Measurements from ENCODE around the gene ABCC4. TPM values are rescaled to one million over a fixed set of nuclear protein-coding genes. Genes with fewer than 3 reads are reported as not detected.

ABCC4 gene
- total RNA-seq (2014; rRNA removed; shearing (Covaris generic); ENCODE audit: low replicate concordance) = 28.3 and 32.3 TPM in 2 replicates

- H3K79me2 ChIP-seq (ENCODE audit: low read length) = peaks cover 48% of the 10 kb centered on the region
- H3K9me2 ChIP-seq (replicated peaks; ENCODE audit: insufficient read depth, low read length) = no peaks in the 10 kb centered on the region
- H2AFZ ChIP-seq (ENCODE audit: low read length) = peak within 1 kb of the TSS; percentile 99
- peaks cover 26% of the 10 kb centered on the region for H3K4me1 ChIP-seq (ENCODE audit: low read length)
- peak within 1 kb of the TSS; percentile 72 for H3K27ac ChIP-seq (ENCODE audit: low read length)
- no peaks in the 10 kb centered on the region for H3K27me3 ChIP-seq (ENCODE audit: low read length)
- H3K9ac ChIP-seq (ENCODE audit: low read length) = peak within 1 kb of the TSS; percentile 98
- H4K20me1 ChIP-seq (ENCODE audit: insufficient read depth, low read depth, low read length) = no peaks in the 10 kb centered on the region
- H3K9me3 ChIP-seq (ENCODE audit: low read length) = no peaks in the 10 kb centered on the region
- peak within 1 kb of the TSS; percentile 100 for H3K4me2 ChIP-seq (ENCODE audit: low read depth, low read length, poor library complexity, severe bottlenecking)
- no peaks in the 10 kb centered on the region; the same call in 1 of the 2 replicates for H3K36me3 ChIP-seq (ENCODE audit: insufficient read depth, low read length)
- H3K4me3 ChIP-seq (ENCODE audit: low read length) = peak within 1 kb of the TSS; percentile 99
- peak; percentile 89 for DNase-seq
These were observed at the start of gene ABCC4 for GRCh38 chr13:95301183-95301967. ABCC4 (minus strand) TSS chr13:95301451; CDS start chr13:95301314, 137 bp downstream.

GRCh38 chr13:95349267-95349666 is 48.0 kb upstream of the ABCC4 start:
- Histone ChIP-seq H3K9me3 (ENCODE audit: low read length) (no peaks in the 10 kb centered on the region), H3K27me3 (ENCODE audit: low read length) (no peaks in the 10 kb centered on the region), H3K9ac (ENCODE audit: low read length) (no peak overlapping the region), H4K20me1 (ENCODE audit: insufficient read depth, low read depth, low read length) (no peaks in the 10 kb centered on the region), H3K4me2 (ENCODE audit: low read depth, low read length, poor library complexity, severe bottlenecking) (no peak overlapping the region), H2AFZ (ENCODE audit: low read length) (no peak overlapping the region), H3K4me1 (ENCODE audit: low read length) (no peaks in the 10 kb centered on the region), H3K36me3 (ENCODE audit: insufficient read depth, low read length) (no peaks in the 10 kb centered on the region), H3K9me2 (replicated peaks; ENCODE audit: insufficient read depth, low read length) (no peaks in the 10 kb centered on the region), H3K4me3 (ENCODE audit: low read length) (no peak overlapping the region), H3K27ac (ENCODE audit: low read length) (no peak overlapping the region), H3K79me2 (ENCODE audit: low read length) (no peaks in the 10 kb centered on the region)
- DNase-seq = no peak

GRCh38 chr13:95343944-95344343 is 42.7 kb upstream of the ABCC4 start:
- no peaks in the 10 kb centered on the region for H3K36me3 ChIP-seq (ENCODE audit: insufficient read depth, low read length)
- no peaks in the 10 kb centered on the region for H3K9me2 ChIP-seq (replicated peaks; ENCODE audit: insufficient read depth, low read length)
- H3K27ac ChIP-seq (ENCODE audit: low read length) = no peak overlapping the region
- H3K9ac ChIP-seq (ENCODE audit: low read length) = no peak overlapping the region
- H3K27me3 ChIP-seq (ENCODE audit: low read length) = no peaks in the 10 kb centered on the region
- no peaks in the 10 kb centered on the region for H3K79me2 ChIP-seq (ENCODE audit: low read length)
- DNase-seq = no peak
- no peaks in the 10 kb centered on the region for H3K4me1 ChIP-seq (ENCODE audit: low read length)
- no peak overlapping the region for H2AFZ ChIP-seq (ENCODE audit: low read length)
- H3K4me2 ChIP-seq (ENCODE audit: low read depth, low read length, poor library complexity, severe bottlenecking) = no peak overlapping the region
- H3K9me3 ChIP-seq (ENCODE audit: low read length) = no peaks in the 10 kb centered on the region
- no peaks in the 10 kb centered on the region for H4K20me1 ChIP-seq (ENCODE audit: insufficient read depth, low read depth, low read length)
- H3K4me3 ChIP-seq (ENCODE audit: low read length) = no peak overlapping the region

- no peaks in the 10 kb centered on the region for H3K4me1 ChIP-seq (ENCODE audit: low read length)
- no peak overlapping the region for H2AFZ ChIP-seq (ENCODE audit: low read length)
- no peaks in the 10 kb centered on the region for H3K36me3 ChIP-seq (ENCODE audit: insufficient read depth, low read length)
- H3K27ac ChIP-seq (ENCODE audit: low read length) = no peak overlapping the region
- no peak overlapping the region for H3K4me3 ChIP-seq (ENCODE audit: low read length)
- no peak overlapping the region for H3K4me2 ChIP-seq (ENCODE audit: low read depth, low read length, poor library complexity, severe bottlenecking)
- no peaks in the 10 kb centered on the region for H3K9me3 ChIP-seq (ENCODE audit: low read length)
- no peaks in the 10 kb centered on the region for H4K20me1 ChIP-seq (ENCODE audit: insufficient read depth, low read depth, low read length)
- H3K27me3 ChIP-seq (ENCODE audit: low read length) = no peaks in the 10 kb centered on the region
- no peak overlapping the region for H3K9ac ChIP-seq (ENCODE audit: low read length)
- no peaks in the 10 kb centered on the region for H3K9me2 ChIP-seq (replicated peaks; ENCODE audit: insufficient read depth, low read length)
- no peak for DNase-seq
- H3K79me2 ChIP-seq (ENCODE audit: low read length) = no peaks in the 10 kb centered on the region
These were observed 40.2 kb upstream of the ABCC4 start for GRCh38 chr13:95341441-95341840.

GRCh38 chr13:95338905-95339304 is 37.7 kb upstream of the ABCC4 start:
- H3K27ac ChIP-seq (ENCODE audit: low read length) = no peak overlapping the region
- H3K4me2 ChIP-seq (ENCODE audit: low read depth, low read length, poor library complexity, severe bottlenecking) = no peak overlapping the region
- no peaks in the 10 kb centered on the region for H3K27me3 ChIP-seq (ENCODE audit: low read length)
- no peak for DNase-seq
- no peaks in the 10 kb centered on the region for H3K9me3 ChIP-seq (ENCODE audit: low read length)
- H3K79me2 ChIP-seq (ENCODE audit: low read length) = no peaks in the 10 kb centered on the region
- no peak overlapping the region for H2AFZ ChIP-seq (ENCODE audit: low read length)
- no peaks in the 10 kb centered on the region for H3K4me1 ChIP-seq (ENCODE audit: low read length)
- H4K20me1 ChIP-seq (ENCODE audit: insufficient read depth, low read depth, low read length) = no peaks in the 10 kb centered on the region
- H3K9me2 ChIP-seq (replicated peaks; ENCODE audit: insufficient read depth, low read length) = no peaks in the 10 kb centered on the region
- H3K9ac ChIP-seq (ENCODE audit: low read length) = no peak overlapping the region
- H3K4me3 ChIP-seq (ENCODE audit: low read length) = no peak overlapping the region
- no peaks in the 10 kb centered on the region for H3K36me3 ChIP-seq (ENCODE audit: insufficient read depth, low read length)

- Histone ChIP-seq H3K79me2 (ENCODE audit: low read length) (no peaks in the 10 kb centered on the region), H3K9me3 (ENCODE audit: low read length) (no peaks in the 10 kb centered on the region), H3K4me3 (ENCODE audit: low read length) (no peak overlapping the region), H3K27ac (ENCODE audit: low read length) (no peak overlapping the region), H3K9ac (ENCODE audit: low read length) (no peak overlapping the region), H2AFZ (ENCODE audit: low read length) (no peak overlapping the region), H3K36me3 (ENCODE audit: insufficient read depth, low read length) (no peaks in the 10 kb centered on the region), H3K27me3 (ENCODE audit: low read length) (no peaks in the 10 kb centered on the region), H3K4me2 (ENCODE audit: low read depth, low read length, poor library complexity, severe bottlenecking) (no peak overlapping the region), H3K9me2 (replicated peaks; ENCODE audit: insufficient read depth, low read length) (no peaks in the 10 kb centered on the region), H4K20me1 (ENCODE audit: insufficient read depth, low read depth, low read length) (no peaks in the 10 kb centered on the region), H3K4me1 (ENCODE audit: low read length) (no peaks in the 10 kb centered on the region)
- no peak for DNase-seq
These were observed 36.3 kb upstream of the ABCC4 start for GRCh38 chr13:95337597-95337996.

- H3K9me3 ChIP-seq (ENCODE audit: low read length) = no peaks in the 10 kb centered on the region
- no peaks in the 10 kb centered on the region for H3K4me1 ChIP-seq (ENCODE audit: low read length)
- no peaks in the 10 kb centered on the region for H4K20me1 ChIP-seq (ENCODE audit: insufficient read depth, low read depth, low read length)
- no peaks in the 10 kb centered on the region for H3K9me2 ChIP-seq (replicated peaks; ENCODE audit: insufficient read depth, low read length)
- DNase-seq = no peak
- no peak overlapping the region for H2AFZ ChIP-seq (ENCODE audit: low read length)
- no peak overlapping the region for H3K27ac ChIP-seq (ENCODE audit: low read length)
- no peaks in the 10 kb centered on the region for H3K27me3 ChIP-seq (ENCODE audit: low read length)
- no peaks in the 10 kb centered on the region for H3K36me3 ChIP-seq (ENCODE audit: insufficient read depth, low read length)
- no peak overlapping the region for H3K4me2 ChIP-seq (ENCODE audit: low read depth, low read length, poor library complexity, severe bottlenecking)
- H3K9ac ChIP-seq (ENCODE audit: low read length) = no peak overlapping the region
- H3K79me2 ChIP-seq (ENCODE audit: low read length) = no peaks in the 10 kb centered on the region
- no peak overlapping the region for H3K4me3 ChIP-seq (ENCODE audit: low read length)
These were observed 34.4 kb upstream of the ABCC4 start for GRCh38 chr13:95335667-95336066.

- no peaks in the 10 kb centered on the region for H4K20me1 ChIP-seq (ENCODE audit: insufficient read depth, low read depth, low read length)
- no peaks in the 10 kb centered on the region for H3K9me2 ChIP-seq (replicated peaks; ENCODE audit: insufficient read depth, low read length)
- no peak overlapping the region for H3K27ac ChIP-seq (ENCODE audit: low read length)
- H3K4me1 ChIP-seq (ENCODE audit: low read length) = no peaks in the 10 kb centered on the region
- H3K9ac ChIP-seq (ENCODE audit: low read length) = no peak overlapping the region
- H3K79me2 ChIP-seq (ENCODE audit: low read length) = no peaks in the 10 kb centered on the region
- no peak overlapping the region for H3K4me3 ChIP-seq (ENCODE audit: low read length)
- no peaks in the 10 kb centered on the region for H3K9me3 ChIP-seq (ENCODE audit: low read length)
- H3K36me3 ChIP-seq (ENCODE audit: insufficient read depth, low read length) = no peaks in the 10 kb centered on the region
- H2AFZ ChIP-seq (ENCODE audit: low read length) = no peak overlapping the region
- no peak overlapping the region for H3K4me2 ChIP-seq (ENCODE audit: low read depth, low read length, poor library complexity, severe bottlenecking)
- H3K27me3 ChIP-seq (ENCODE audit: low read length) = no peaks in the 10 kb centered on the region
- no peak for DNase-seq
These were observed 27.1 kb upstream of the ABCC4 start for GRCh38 chr13:95328386-95328785.

All from Karpas-422 (cell line).